HepG2 (cell line): ENCODE measurements around the gene CAMSAP2. TPM values are rescaled to one million over a fixed set of nuclear protein-coding genes. Genes with fewer than 3 reads are reported as not detected.

ENCODE experiments used
- CEBPG ChIP-seq: IDR thresholded peaks from 2 replicates; pipeline ENCODE4 v1.6.1; 2016
- FOXK1 ChIP-seq: sonication (generic); formaldehyde crosslinking; IDR thresholded peaks from 2 replicates; pipeline ENCODE4 v1.4.0; 2020; ENCODE audit warnings: low read depth, missing genetic modification reagents, borderline replicate concordance
- HOXA9 ChIP-seq: sonication (generic); formaldehyde crosslinking; IDR thresholded peaks from 2 replicates; pipeline ENCODE4 v1.8.1; 2022; ENCODE audit warnings: missing genetic modification reagents, mild to moderate bottlenecking, moderate library complexity, borderline replicate concordance
- JDP2 ChIP-seq: sonication (generic); formaldehyde crosslinking; IDR thresholded peaks from 2 replicates; pipeline ENCODE4 v1.8.1; 2022; ENCODE audit warnings: missing genetic modification reagents, borderline replicate concordance
- MAFK ChIP-seq, 2 experiments: IDR thresholded peaks in 1 of 2; conservative IDR thresholded peaks in 1 of 2; 2 replicates each; pipeline ENCODE4 v1.6.1; 2011; ENCODE audit warnings: improper control_type of control experiment in 2 of 2, low read length in 2 of 2
- PHF8 ChIP-seq: sonication (generic); formaldehyde crosslinking; IDR thresholded peaks from 2 replicates; pipeline ENCODE4 v1.5.0; 2020; ENCODE audit warnings: missing genetic modification reagents
- ZFAT ChIP-seq: sonication (generic); formaldehyde crosslinking; conservative IDR thresholded peaks from 2 replicates; pipeline ENCODE4 v1.8.1; 2023; ENCODE audit warnings: missing genetic modification reagents, inconsistent platforms
- ZFP82 ChIP-seq: sonication (generic); formaldehyde crosslinking; IDR thresholded peaks from 2 replicates; pipeline ENCODE4 v1.5.1; 2020; ENCODE audit warnings: mild to moderate bottlenecking, missing genetic modification reagents, borderline replicate concordance
- ZNF10 ChIP-seq: sonication (generic); formaldehyde crosslinking; IDR thresholded peaks from 2 replicates; pipeline ENCODE4 v1.4.0; 2020; ENCODE audit warnings: mild to moderate bottlenecking, low read depth, missing genetic modification reagents, borderline replicate concordance
- ZNF180 ChIP-seq: sonication (generic); formaldehyde crosslinking; IDR thresholded peaks from 2 replicates; pipeline ENCODE4 v1.4.0; 2020; ENCODE audit warnings: low read depth, missing genetic modification reagents, borderline replicate concordance
- ZNF253 ChIP-seq: sonication (generic); formaldehyde crosslinking; IDR thresholded peaks from 2 replicates; pipeline ENCODE4 v1.8.0; 2022; ENCODE audit warnings: mild to moderate bottlenecking, missing genetic modification reagents, borderline replicate concordance
- ZNF430 ChIP-seq: sonication (generic); formaldehyde crosslinking; IDR thresholded peaks from 2 replicates; pipeline ENCODE4 v1.9.0; 2021; ENCODE audit warnings: mild to moderate bottlenecking, missing genetic modification reagents
- ZNF670 ChIP-seq: sonication (generic); formaldehyde crosslinking; IDR thresholded peaks from 2 replicates; pipeline ENCODE4 v1.8.0; 2022; ENCODE audit warnings: mild to moderate bottlenecking, missing genetic modification reagents, borderline replicate concordance
- ZNF772 ChIP-seq: sonication (generic); formaldehyde crosslinking; IDR thresholded peaks from 2 replicates; pipeline ENCODE4 v1.5.0; 2020; ENCODE audit warnings: mild to moderate bottlenecking, missing genetic modification reagents
- ZNF781 ChIP-seq: sonication (generic); formaldehyde crosslinking; IDR thresholded peaks from 2 replicates; pipeline ENCODE4 v1.5.1; 2020; ENCODE audit warnings: borderline replicate concordance, mild to moderate bottlenecking, missing genetic modification reagents; ENCODE audit errors: not compliant biosample characterization
- ZNF878 ChIP-seq: sonication (generic); formaldehyde crosslinking; IDR thresholded peaks from 2 replicates; pipeline ENCODE4 v1.8.1; 2023; ENCODE audit warnings: mild to moderate bottlenecking, missing genetic modification reagents, moderate library complexity
- polyA plus RNA-seq, 8 experiments: library from polyadenylated mRNA; depleted of rRNA in 3 of 8; stranded (reverse) in 7 of 8; unstranded in 1 of 8; fragments of >200 nt; fragmentation: Illumina TruSeq in 4 of 8; extraction: Trizol in 4 of 8; gene quantifications; 2 replicates each; pipeline versions ENCODE4 v1.2.1 to v1.2.3, GENCODE V29; 2011 to 2016; ENCODE audit warnings: low read depth in 4 of 8, missing spikeins in 1 of 8, mixed read lengths in 1 of 8; ENCODE audit not compliant: insufficient read depth in 1 of 8
- total RNA-seq, 5 experiments: library from RNA; depleted of rRNA; stranded (reverse); fragments of >200 nt; fragmentation: Illumina TruSeq; extraction: Trizol; gene quantifications; 2 replicates each; pipeline ENCODE4 v1.2.3, GENCODE V29; 2016; ENCODE audit warnings: low read depth in 1 of 5
- TF ChIP-seq, protein P1 (sequence below): sonication (generic); formaldehyde crosslinking; IDR thresholded peaks from 2 replicates; pipeline ENCODE4 v1.9.0; 2021; ENCODE audit warnings: mild to moderate bottlenecking, missing genetic modification reagents
- TF ChIP-seq, protein P2 (sequence below): sonication (generic); formaldehyde crosslinking; conservative IDR thresholded peaks from 2 replicates; pipeline ENCODE4 v1.8.0; 2022; ENCODE audit warnings: mild to moderate bottlenecking, moderate library complexity, missing genetic modification reagents
- TF ChIP-seq, protein P3 (sequence below): IDR thresholded peaks from 2 replicates; pipeline ENCODE4 v1.6.1; 2016; ENCODE audit warnings: missing compliant biosample characterization, missing genetic modification reagents, borderline replicate concordance

CAMSAP2 gene
- total and polyA plus RNA-seq, 2 of the 13 experiments (the other 11 are each of a cell fraction or from before 2014, with no cell fraction given): 3.4 to 8.2 TPM

DNA sequence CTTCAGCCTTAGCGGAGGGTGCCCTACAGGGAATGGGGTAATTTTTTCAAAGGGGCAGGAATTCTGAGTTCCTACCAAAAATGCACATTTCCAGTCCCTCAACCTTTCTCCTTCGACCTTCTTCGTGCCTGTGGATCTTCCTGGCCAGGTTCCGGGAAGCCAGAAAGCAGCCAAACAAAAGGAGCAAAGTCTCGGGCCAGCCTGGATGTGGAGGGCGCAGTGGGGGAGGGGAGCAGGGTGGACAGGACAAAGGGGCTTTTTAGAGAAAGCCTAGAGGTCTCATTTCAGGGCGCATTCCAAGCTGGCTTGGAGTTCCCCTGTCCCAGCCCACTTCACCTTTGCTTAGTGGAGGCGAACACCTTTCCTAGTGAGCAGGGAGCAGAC is 153.1 kb downstream of the CAMSAP2 start (continued):
- TF ChIP-seq, protein P1, sequence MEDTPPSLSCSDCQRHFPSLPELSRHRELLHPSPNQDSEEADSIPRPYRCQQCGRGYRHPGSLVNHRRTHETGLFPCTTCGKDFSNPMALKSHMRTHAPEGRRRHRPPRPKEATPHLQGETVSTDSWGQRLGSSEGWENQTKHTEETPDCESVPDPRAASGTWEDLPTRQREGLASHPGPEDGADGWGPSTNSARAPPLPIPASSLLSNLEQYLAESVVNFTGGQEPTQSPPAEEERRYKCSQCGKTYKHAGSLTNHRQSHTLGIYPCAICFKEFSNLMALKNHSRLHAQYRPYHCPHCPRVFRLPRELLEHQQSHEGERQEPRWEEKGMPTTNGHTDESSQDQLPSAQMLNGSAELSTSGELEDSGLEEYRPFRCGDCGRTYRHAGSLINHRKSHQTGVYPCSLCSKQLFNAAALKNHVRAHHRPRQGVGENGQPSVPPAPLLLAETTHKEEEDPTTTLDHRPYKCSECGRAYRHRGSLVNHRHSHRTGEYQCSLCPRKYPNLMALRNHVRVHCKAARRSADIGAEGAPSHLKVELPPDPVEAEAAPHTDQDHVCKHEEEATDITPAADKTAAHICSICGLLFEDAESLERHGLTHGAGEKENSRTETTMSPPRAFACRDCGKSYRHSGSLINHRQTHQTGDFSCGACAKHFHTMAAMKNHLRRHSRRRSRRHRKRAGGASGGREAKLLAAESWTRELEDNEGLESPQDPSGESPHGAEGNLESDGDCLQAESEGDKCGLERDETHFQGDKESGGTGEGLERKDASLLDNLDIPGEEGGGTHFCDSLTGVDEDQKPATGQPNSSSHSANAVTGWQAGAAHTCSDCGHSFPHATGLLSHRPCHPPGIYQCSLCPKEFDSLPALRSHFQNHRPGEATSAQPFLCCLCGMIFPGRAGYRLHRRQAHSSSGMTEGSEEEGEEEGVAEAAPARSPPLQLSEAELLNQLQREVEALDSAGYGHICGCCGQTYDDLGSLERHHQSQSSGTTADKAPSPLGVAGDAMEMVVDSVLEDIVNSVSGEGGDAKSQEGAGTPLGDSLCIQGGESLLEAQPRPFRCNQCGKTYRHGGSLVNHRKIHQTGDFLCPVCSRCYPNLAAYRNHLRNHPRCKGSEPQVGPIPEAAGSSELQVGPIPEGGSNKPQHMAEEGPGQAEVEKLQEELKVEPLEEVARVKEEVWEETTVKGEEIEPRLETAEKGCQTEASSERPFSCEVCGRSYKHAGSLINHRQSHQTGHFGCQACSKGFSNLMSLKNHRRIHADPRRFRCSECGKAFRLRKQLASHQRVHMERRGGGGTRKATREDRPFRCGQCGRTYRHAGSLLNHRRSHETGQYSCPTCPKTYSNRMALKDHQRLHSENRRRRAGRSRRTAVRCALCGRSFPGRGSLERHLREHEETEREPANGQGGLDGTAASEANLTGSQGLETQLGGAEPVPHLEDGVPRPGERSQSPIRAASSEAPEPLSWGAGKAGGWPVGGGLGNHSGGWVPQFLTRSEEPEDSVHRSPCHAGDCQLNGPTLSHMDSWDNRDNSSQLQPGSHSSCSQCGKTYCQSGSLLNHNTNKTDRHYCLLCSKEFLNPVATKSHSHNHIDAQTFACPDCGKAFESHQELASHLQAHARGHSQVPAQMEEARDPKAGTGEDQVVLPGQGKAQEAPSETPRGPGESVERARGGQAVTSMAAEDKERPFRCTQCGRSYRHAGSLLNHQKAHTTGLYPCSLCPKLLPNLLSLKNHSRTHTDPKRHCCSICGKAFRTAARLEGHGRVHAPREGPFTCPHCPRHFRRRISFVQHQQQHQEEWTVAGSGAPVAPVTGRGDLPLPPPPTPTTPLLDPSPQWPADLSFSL: no peak
- TF ChIP-seq ZNF253 (CRISPR knock-in tag) (peak; percentile 67; the same call in 1 of the 2 replicates), CEBPG (peak; percentile 22; the same call in 1 of the 2 replicates), HOXA9 (CRISPR knock-in tag) (no peak), ZFAT (CRISPR knock-in tag) (no peak), ZNF10 (no peak), JDP2 (CRISPR knock-in tag) (no peak; the same call in 1 of the 2 replicates), ZNF772 (CRISPR knock-in tag) (no peak), ZNF670 (no peak), ZNF878 (CRISPR knock-in tag) (0 out of 2 replicates have a peak, but pooled peaks have one; percentile 30), ZNF430 (CRISPR knock-in tag) (no peak), PHF8 (CRISPR knock-in tag) (no peak; the same call in none of the 2 replicates), ZNF781 (CRISPR knock-in tag) (no peak), ZNF180 (no peak), FOXK1 (CRISPR knock-in tag) (no peak), ZFP82 (no peak), MAFK (conservative IDR thresholded peaks at IDR 0.05 in 1 of 2, IDR thresholded peaks at IDR 0.05 in 1 of 2; ENCODE audit: low read length in 2 of 2) (no peak)
- TF ChIP-seq, protein P2, sequence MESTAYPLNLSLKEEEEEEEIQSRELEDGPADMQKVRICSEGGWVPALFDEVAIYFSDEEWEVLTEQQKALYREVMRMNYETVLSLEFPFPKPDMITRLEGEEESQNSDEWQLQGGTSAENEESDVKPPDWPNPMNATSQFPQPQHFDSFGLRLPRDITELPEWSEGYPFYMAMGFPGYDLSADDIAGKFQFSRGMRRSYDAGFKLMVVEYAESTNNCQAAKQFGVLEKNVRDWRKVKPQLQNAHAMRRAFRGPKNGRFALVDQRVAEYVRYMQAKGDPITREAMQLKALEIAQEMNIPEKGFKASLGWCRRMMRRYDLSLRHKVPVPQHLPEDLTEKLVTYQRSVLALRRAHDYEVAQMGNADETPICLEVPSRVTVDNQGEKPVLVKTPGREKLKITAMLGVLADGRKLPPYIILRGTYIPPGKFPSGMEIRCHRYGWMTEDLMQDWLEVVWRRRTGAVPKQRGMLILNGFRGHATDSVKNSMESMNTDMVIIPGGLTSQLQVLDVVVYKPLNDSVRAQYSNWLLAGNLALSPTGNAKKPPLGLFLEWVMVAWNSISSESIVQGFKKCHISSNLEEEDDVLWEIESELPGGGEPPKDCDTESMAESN (CRISPR knock-in tag): no peak
- TF ChIP-seq, protein P3, sequence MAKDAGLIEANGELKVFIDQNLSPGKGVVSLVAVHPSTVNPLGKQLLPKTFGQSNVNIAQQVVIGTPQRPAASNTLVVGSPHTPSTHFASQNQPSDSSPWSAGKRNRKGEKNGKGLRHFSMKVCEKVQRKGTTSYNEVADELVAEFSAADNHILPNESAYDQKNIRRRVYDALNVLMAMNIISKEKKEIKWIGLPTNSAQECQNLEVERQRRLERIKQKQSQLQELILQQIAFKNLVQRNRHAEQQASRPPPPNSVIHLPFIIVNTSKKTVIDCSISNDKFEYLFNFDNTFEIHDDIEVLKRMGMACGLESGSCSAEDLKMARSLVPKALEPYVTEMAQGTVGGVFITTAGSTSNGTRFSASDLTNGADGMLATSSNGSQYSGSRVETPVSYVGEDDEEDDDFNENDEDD (CRISPR knock-in tag): no peak; the same call in 1 of the 2 replicates
